Thyroid gland (tissue), 4 donors: ENCODE measurements around the gene SLC25A42. TPM values are rescaled to one million over a fixed set of nuclear protein-coding genes. Genes with fewer than 3 reads are reported as not detected.

Experiments used
- DNase-seq, 2 donors: peaks; one replicate each; pipeline ENCODE4 v3.0.0-alpha.2; 2019
- H3K27ac ChIP-seq, 3 donors: fragments of 200-600 bp; sonication (generic); 1 replicate in 2 of 3; 2 replicates in 1 of 3; pipeline ENCODE4 v1.5.1; 2016 to 2019; ENCODE audit warnings: mild to moderate bottlenecking in 1 of 3, moderate library complexity in 1 of 3
- H3K27me3 ChIP-seq: fragments of 200-600 bp; sonication (generic); one replicate; pipeline ENCODE4 v1.5.1; 2019
- H3K36me3 ChIP-seq, 2 donors: fragments of 200-600 bp; sonication (generic); one replicate each; pipeline ENCODE4 v1.5.1; 2016 to 2019
- H3K4me1 ChIP-seq, 2 donors: fragments of 200-600 bp; sonication (generic); one replicate each; pipeline ENCODE4 v1.5.1; 2017 to 2019
- H3K4me3 ChIP-seq, 3 donors: fragments of 200-600 bp; sonication (generic); replicated peaks in 1 of 3; 1 replicate in 2 of 3; 2 replicates in 1 of 3; pipeline ENCODE4 v1.5.1; 2016; ENCODE audit warnings: mild to moderate bottlenecking in 1 of 3
- H3K9me3 ChIP-seq: fragments of 200-600 bp; sonication (generic); one replicate; pipeline ENCODE4 v1.5.1; 2017
- CTCF ChIP-seq, 6 experiments: fragments of 200-600 bp in 3 of 6; fragments of 450-650 bp in 3 of 6; sonication (generic) in 3 of 6; IDR thresholded peaks; one replicate each; pipeline ENCODE4 v1.5.1; 2016 to 2019; ENCODE audit warnings: antibody characterized with exemption in 6 of 6, mild to moderate bottlenecking in 2 of 6, inconsistent platforms in 1 of 6, moderate library complexity in 1 of 6
- POLR2A ChIP-seq, 2 donors: fragments of 450-650 bp; IDR thresholded peaks; one replicate each; pipeline ENCODE4 v1.6.1; 2017; ENCODE audit warnings: antibody characterized with exemption in 2 of 2, mild to moderate bottlenecking in 2 of 2, moderate library complexity in 1 of 2
- WGBS, 2 donors: methylation state at CpG; one replicate each; pipeline ENCODE4 v1.1.5; 2017; 5-methylcytosine and 5-hydroxymethylcytosine counted together
- intact Hi-C: fragments of 100-400 bp; cut with DNase I; formaldehyde crosslinking; loops from one replicate; pipeline ENCODE4 v1.15.1; 2023
- total RNA-seq, 4 donors: library from RNA; depleted of rRNA; stranded (reverse); fragments of >200 nt; gene quantifications; one replicate each; pipeline ENCODE4 v1.2.3, GENCODE V29; 2016

SLC25A42 gene
- total RNA-seq, 4 donors from 2014 or later = 28.0 to 43.9 (median 33.9) TPM

- intact Hi-C loops = no loop called here
- Histone ChIP-seq H3K27me3 (no peaks in the 10 kb centered on the region), H3K4me1 (peaks cover 64 to 85% of the 10 kb centered on the region in 2 donors), H3K4me3 (peak overlapping the region; percentile 44 to 56 (median 53)), H3K9me3 (no peaks in the 10 kb centered on the region), H3K27ac (peak overlapping the region; percentile 43 to 88 (median 84)), H3K36me3 (no peaks in the 10 kb centered on the region)
- peak in 1 of 2 donors; percentile 38 for DNase-seq
- TF ChIP-seq CTCF (IDR thresholded peaks at IDR 0.05) = peak in 2 of 6 experiments; percentile 21 to 32
- TF ChIP-seq POLR2A (IDR thresholded peaks at IDR 0.05) = no peak
- WGBS, 2 donors = 0 to 1% methylated on average over 17 to 23 of the region's 29 CpGs
These were observed 416 bp downstream of the SLC25A42 start for GRCh38 chr19:19064098-19064722.

- H3K9me3 ChIP-seq = no peaks in the 10 kb centered on the region
- intact Hi-C loops = no loop called here
- H3K27ac ChIP-seq = peak overlapping the region; percentile 43 to 88 (median 84)
- H3K36me3 ChIP-seq = no peaks in the 10 kb centered on the region
- H3K27me3 ChIP-seq = no peaks in the 10 kb centered on the region
- peak in 1 of 2 donors; percentile 32 for DNase-seq
- H3K4me1 ChIP-seq = peaks cover 60 to 82% of the 10 kb centered on the region in 2 donors
- WGBS, 2 donors = 2% methylated on average over 23 to 25 of the region's 25 CpGs
- TF ChIP-seq CTCF (IDR thresholded peaks at IDR 0.05) (no peak), POLR2A (IDR thresholded peaks at IDR 0.05) (no peak)
- peak overlapping the region; percentile 44 to 56 (median 53) for H3K4me3 ChIP-seq
These were observed 1.3 kb downstream of the SLC25A42 start for GRCh38 chr19:19064811-19065745.

- H3K4me3 ChIP-seq = no peak overlapping the region
- peaks cover 40 to 65% of the 10 kb centered on the region in 2 donors for H3K4me1 ChIP-seq
- TF ChIP-seq CTCF (IDR thresholded peaks at IDR 0.05) = no peak
- no peak for TF ChIP-seq POLR2A (IDR thresholded peaks at IDR 0.05)
- no peaks in the 10 kb centered on the region for H3K27me3 ChIP-seq
- H3K36me3 ChIP-seq = no peaks in the 10 kb centered on the region
- WGBS, 2 donors = 44 to 48% methylated on average over 11 of the region's 11 CpGs
- peak; percentile 39 to 56 for DNase-seq
- intact Hi-C loops = no loop called here
- no peaks in the 10 kb centered on the region for H3K9me3 ChIP-seq
- peak overlapping the region; percentile 64 to 88 (median 84) for H3K27ac ChIP-seq
These were observed 3.7 kb downstream of the SLC25A42 start for GRCh38 chr19:19067276-19068072.

- 64 to 73% methylated on average over 11 of the region's 11 CpGs for WGBS, 2 donors
- Histone ChIP-seq H3K27ac (peak overlapping the region; percentile 84 to 88 (median 84)), H3K4me3 (no peak overlapping the region), H3K9me3 (no peaks in the 10 kb centered on the region), H3K27me3 (no peaks in the 10 kb centered on the region), H3K4me1 (peaks cover 38 to 59% of the 10 kb centered on the region in 2 donors), H3K36me3 (no peaks in the 10 kb centered on the region)
- DNase-seq = peak; percentile 52 to 63
- TF ChIP-seq POLR2A (IDR thresholded peaks at IDR 0.05) (peak in 1 of 2 donors; percentile 10), CTCF (IDR thresholded peaks at IDR 0.05) (no peak)
- intact Hi-C loops = no loop called here
These were observed 5.2 kb downstream of the SLC25A42 start for GRCh38 chr19:19068659-19069654.
